ENCODE data around the gene AP1G2.
"Not testable (repeated sequence)": the region's sequence is repeated elsewhere in the genome, so short reads cannot be mapped to it uniquely, and the experiment has no call there.

The AP1G2 gene

GRCh38 chr14:23590198-23590597, 22.6 kb upstream of the AP1G2 start:
- DNase-seq, result no peak

DNA sequence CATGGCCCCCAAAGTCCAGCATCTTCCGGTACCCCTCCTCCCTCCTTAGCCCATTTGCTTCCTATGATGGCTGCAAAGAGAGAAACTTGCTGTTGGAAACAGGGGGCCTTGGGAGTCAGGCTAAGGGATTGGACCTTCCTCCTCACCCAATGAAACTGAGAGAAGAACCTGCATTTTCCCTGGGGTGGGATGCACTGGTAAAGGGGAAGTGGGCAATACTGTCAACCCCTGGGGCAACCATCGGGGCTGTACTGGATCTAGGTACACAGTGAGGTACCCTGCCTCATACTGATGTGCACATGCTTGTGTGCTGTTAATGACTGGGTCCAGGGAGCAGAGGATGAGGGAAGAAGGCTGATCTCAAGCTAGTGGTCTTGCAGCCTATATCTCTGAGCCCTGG, 22.0 kb upstream of the AP1G2 start:
- no peak for DNase-seq

DNA sequence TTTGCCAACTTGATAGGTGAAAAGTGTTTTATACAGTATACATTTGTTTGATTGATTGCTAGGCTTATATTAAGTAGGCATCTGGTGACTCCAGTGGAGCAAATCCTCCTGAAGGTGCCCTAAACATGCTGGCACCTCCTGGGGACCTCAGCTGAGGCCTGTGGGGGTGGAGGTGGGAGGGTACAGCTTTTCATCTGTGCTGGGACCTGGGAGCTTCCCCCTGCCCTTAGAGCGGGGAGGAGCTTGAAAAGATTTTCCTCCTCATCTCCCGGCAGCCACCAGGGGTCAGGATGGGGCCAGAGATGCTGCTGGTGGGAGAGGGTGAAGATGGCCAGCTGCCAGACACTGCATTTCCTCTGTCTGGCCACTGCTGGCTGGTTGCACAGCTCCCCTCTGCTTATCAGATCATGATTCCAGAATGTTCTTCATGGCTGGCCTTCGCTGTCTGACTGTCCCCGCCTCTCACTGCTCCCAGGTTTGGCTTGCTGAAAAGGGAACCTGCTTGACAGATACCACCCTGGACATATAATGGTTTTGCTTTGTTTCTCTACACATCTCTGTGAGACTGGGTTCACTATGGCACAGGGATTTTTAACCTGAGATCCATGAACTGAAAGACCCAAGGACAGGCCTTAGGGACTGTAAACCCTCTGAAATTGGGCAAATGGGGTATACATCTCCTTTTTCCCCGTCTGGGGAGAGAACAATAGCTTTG, 21.4 kb upstream of the AP1G2 start:
- DNase-seq, result peak; percentile 85

DNA sequence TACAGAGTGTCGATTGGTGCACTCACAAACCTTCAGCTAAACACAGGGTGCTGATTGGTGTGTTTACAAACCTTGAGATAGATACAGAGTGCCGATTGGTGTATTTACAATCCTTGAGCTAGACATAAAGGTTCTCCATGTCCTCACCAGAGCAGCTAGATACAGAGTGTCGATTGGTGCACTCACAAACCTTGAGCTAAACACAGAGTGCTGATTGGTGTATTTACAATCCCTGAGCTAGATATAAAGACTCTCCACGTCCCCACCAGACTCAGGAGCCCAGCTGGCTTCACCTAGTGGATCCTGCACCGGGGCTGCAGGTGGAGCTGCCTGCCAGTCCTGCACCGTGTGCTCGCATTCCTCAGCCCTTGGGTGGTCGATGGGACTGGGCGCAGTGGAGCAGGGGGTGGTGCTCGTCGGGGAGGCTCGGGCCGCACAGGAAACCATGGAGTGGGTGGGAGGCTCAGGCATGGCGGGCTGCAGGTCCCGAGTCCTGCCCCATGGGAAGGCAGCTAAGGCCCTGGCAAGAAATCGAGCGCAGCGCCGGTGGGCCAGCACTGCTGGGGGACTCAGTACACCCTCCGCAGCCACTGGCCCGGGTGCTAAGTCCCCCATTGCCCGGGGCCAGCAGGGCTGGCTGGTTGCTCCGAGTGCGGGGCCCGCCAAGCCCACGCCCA, 17.1 kb upstream of the AP1G2 start:
- DNase-seq, result not testable (repeated sequence)

GRCh38 chr14:23583761-23584526, 16.4 kb upstream of the AP1G2 start:
- not testable (repeated sequence) for DNase-seq

DNA sequence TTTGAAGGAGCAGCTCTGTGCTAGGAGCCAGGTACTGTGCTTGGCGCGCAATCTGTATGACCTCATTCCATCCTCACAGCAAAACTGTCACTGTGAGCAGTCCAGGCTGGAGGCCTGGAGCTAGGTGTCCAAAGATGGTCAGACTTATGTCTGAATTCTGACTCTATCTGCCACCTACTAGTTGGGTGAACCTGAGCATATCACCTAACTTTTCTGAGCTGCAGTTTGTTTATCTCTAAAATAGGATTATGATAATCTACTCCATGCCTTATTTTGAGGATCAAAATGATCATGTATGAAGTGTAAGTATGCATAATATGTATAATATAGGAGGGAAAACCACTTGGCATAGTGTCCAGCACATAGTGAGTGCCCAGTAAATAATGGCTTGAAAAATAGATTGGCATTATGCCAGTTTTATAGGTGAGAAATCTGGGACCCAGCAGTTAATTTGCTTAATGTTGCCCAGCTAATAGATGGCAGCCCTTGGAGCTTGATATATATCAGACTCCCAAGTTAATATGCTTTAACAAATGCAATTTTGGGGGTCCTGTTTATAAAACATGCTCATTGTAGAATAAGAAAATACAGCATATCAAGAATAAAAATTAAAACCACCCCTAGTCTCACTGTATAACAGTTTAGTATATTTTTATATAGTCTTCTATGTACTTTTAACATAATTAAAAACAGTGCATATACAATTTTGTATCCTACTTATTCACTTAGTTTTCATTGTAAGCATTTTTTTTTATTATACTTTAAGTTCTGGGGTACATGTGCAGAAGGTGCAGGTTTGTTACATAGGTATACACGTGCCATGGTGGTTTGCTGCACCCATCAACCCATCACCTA, 15.5 kb upstream of the AP1G2 start:
- no peak for DNase-seq

- no peak for DNase-seq
Observed at GRCh38 chr14:23580948-23581281, 13.3 kb upstream of the AP1G2 start.

DNA sequence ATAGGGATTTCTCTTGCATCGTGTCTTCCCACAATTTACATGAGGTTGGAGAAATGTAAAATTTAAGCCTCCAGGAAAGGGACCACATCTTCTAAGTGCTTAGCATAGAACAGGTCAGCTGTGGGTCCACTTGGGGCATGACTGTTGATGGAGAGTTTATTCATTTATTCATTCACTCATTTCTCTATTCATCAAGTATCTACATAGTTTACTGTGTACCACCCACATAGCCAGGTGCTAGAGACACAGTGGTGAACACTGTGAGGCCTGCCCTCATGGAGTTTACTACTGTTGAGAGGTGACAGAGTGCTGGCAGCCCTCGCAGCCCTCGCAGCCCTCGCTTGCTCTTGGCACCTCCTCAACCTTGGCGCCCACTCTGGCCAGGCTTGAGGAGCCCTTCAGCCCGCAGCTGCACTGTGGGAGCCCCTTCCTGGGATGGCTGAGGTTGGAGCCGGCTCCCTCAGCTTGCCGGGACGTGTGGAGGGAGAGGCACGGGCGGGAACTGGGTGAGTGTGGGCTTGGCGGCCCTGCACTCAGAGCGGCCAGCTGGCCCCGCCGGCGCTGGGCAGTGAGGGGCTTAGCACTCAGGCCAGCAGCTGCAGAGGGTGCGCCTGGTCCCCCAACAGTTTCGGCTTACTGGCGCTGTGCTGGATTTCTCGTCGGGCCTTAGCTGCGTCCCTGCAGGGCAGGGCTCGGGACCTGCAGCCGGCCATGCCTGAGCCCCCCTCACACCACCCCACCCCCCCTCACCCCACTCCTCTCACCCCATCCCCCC, 12.7 kb upstream of the AP1G2 start:
- DNase-seq, result no peak

DNA sequence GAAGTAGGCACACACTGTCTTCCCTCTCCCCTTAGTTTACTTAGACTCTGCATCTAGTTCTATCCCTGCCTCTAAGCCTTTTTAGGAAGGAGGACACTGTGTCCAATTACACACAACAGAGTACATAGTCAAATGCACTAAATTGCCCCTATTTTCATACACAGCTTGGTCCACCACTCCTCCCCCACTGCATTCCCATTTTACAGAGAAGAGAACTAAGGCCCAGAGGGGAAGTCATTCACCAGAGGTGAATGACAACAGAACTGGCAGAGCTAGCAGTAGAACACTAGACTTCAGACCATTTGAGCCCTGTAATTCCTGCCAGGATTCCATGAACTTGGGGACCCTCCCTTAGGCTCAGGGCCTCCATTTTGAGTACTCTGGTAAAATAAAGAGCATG, 12.1 kb upstream of the AP1G2 start:
- DNase-seq, result no peak

GRCh38 chr14:23579311-23579630, 11.7 kb upstream of the AP1G2 start:
- DNase-seq, result no peak

DNA sequence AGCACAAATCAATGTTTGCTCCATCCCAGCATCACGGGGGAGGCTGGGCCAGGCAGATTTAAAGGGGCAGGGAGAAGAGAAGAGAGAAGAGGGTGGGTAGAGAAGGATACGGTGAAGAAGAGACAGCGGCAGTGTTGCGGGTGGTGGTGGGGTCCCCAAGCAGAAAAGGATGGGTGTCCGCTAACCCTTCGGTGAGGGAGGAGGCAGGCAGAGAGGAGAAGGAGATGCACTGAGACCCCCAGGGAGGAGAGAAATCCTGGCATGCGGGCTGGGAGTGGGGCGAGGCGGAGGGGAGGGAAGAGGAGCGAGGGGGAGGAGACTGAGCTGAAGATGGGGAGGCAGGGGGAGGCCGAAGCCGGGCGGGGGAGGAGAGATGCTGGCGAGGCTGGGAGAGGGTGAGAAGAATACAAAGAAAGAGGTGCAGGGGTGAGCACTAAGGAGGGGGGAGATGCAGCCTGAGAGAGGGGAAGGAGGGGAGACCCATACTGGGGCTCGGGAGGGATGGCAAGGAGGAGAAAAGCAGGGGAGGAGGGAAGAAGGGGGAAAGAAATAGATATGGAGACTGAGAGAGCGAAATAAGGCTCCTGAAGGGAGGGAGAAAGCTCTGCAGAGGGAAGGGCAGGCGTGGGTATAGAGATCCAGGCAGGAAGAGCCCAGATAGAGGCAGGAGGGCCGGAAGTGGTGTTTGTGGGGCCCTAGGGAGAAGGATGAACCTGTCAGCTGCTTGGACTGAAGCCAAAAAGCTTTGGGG, 11.1 kb upstream of the AP1G2 start, which contains the start of gene JPH4:
JPH4 (minus strand) TSS at position 231 of the 751 bp plus-strand sequence. CDS start 1,337 bp downstream, outside the sequence.
- no peak for DNase-seq

DNA sequence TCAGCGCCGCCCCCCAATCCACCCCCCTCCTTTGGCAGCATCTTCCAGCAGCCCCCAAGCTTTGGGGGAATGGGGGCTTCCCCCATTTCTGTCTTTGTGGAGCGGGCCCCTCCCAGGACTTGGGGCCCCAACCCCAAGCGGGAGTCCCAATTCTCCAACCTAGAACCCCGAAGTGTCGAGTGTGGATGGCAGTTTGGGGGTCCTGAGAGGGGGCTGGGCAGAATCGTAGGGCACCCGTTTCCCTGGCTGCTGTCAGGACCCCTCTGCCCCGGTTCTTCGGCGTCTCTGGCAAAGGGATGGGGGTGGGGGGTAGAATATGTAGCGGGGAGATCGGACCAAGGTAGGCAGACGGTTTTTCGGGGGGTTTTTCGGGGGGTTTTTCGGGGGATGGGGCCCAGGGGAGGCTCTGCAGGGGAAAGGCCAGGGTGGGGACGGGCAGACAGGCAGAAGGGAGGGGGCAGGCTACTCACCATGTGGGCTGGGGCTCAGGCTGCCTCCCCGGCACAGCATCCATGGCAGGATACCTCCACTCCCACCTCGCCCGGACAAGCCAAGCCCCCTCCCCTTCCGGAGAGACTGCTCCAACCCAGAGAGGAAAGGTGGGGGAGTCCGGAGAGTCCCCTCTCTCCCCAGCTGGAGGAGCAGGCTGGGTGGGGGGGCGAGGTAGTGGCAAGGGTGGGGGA, 10.3 kb upstream of the AP1G2 start:
- DNase-seq, result no peak

DNA sequence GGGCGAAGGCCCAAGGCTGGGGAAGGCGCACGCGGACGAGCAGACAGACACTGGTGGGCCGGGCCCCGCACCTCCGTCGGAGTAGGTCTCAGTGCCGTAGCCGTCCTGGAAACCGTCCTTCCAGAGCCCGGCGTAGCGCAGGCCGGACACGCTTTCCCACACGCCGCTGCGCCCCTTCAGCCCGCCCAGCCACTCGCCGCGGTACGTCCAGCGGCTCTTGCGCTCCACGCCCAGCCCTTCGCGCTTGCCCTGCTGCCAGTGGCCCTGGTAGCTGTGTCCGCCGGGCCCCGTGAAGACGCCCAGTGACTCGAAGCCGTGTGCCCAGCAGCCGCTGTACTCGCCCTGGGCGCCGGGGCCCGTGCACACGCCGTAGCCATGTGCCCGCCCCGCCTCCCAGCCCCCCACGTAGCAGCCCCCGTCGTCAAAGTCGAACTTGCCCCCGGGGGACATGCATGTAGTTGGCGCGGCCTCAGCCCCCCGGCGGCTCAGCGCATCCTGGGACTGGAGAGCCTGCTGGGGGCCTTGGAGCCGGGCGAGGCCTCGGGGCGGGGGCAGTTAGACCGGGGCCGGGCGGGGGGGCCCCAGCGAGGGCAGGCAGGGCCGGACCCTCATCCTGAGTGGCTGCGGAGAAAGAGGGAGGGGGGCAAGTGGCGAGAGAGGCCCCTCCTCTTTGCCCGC, 9.6 kb upstream of the AP1G2 start:
- no peak for DNase-seq

GRCh38 chr14:23573384-23574015, 5.9 kb upstream of the AP1G2 start:
- DNase-seq, result no peak

DNA sequence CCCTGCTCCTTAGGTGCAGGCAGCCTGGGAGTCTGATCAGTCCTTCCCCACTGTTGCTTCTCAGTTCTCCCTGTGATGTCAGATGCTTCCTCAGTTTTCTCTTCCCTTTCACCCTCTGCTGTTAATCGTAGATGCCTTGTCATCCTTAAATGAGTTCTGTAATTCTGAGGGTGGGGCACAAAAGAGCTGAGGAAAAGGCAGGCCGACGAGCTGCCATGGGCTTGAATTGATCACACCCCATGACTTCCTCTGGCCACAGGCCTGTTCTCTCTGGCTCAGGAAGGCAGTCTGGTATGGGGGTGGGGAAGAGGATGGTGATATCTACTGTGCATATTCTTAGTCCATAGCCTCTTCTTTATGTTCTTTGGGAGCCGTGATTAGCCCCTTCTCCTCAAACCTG, 5.2 kb upstream of the AP1G2 start:
- no peak for DNase-seq

GRCh38 chr14:23572524-23572828, 4.9 kb upstream of the AP1G2 start:
- no peak for DNase-seq

- DNase-seq, result no peak
Observed at GRCh38 chr14:23571701-23572523, 4.3 kb upstream of the AP1G2 start.

DNA sequence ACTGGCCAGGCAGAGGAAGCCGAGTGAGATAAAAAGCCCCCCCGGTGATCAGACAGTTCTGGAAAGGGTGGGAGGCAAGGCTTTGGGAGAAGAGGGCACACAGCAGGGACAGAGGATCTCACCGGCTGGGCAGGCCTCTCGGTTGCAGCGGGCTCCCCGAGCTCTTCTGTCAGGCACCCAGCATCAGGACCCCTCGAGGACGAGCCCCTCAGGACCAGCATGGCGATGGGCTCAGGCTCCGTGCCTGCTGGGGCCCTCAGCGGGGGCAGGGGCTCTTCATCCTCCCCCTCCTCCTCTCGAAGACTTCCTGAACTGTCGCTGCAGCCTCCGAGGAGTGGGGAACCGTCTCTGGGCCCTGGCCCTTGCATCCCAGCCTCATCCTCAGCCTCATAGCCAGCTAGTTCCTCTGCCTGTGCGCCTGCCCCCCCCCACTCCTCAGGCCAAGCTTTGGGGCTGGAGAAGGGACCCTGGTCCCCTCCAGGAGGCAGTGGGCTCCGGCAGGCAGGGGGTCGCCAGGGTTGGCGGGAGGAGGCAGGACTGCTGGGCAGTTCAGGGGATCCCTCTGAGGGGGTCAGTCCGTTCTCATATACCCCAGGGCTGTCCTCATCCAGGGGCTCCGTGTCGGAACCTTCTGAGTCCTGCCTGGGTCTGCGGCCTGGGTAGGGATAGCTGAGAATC, 3.4 kb upstream of the AP1G2 start:
- no peak for DNase-seq
